ENCODE data around the gene INSL3. TPM values are rescaled to one million over a fixed set of nuclear protein-coding genes. Genes with fewer than 3 reads are reported as not detected.

The INSL3 gene
- total RNA-seq, 1 donor from 2014 or later, result not detected

DNA sequence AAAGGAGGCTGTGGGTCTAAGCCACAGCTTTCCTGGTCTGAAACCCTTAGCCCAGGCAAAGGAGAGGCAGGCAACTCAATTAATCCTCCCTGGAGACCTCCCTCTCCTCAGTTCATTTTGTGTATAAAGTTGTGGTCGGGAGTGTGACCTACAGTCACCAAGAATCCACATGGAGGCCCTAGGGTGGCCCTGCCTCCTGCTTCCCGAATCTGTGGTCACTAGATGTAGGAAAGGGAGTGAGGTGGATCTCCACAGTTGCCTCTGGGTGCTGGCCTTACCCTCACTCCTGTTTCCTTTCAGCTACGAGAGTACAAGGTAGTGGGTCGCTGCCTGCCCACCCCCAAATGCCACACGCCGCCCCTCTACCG is 39.7 kb upstream of the INSL3 start:
- H3K36me3 ChIP-seq, result peaks cover 46% of the 10 kb centered on the region
- peaks cover 36% of the 10 kb centered on the region for H3K4me1 ChIP-seq
- no peaks in the 10 kb centered on the region for H3K9me3 ChIP-seq (replicated peaks)
- no peak for DNase-seq
- H3K4me3 ChIP-seq, result peak overlapping the region; percentile 88
- H3K27me3 ChIP-seq (ENCODE audit: low read depth), result no peaks in the 10 kb centered on the region
- intact Hi-C loops (cut with micrococcal nuclease), result no loop called here
- TF ChIP-seq, protein P1, sequence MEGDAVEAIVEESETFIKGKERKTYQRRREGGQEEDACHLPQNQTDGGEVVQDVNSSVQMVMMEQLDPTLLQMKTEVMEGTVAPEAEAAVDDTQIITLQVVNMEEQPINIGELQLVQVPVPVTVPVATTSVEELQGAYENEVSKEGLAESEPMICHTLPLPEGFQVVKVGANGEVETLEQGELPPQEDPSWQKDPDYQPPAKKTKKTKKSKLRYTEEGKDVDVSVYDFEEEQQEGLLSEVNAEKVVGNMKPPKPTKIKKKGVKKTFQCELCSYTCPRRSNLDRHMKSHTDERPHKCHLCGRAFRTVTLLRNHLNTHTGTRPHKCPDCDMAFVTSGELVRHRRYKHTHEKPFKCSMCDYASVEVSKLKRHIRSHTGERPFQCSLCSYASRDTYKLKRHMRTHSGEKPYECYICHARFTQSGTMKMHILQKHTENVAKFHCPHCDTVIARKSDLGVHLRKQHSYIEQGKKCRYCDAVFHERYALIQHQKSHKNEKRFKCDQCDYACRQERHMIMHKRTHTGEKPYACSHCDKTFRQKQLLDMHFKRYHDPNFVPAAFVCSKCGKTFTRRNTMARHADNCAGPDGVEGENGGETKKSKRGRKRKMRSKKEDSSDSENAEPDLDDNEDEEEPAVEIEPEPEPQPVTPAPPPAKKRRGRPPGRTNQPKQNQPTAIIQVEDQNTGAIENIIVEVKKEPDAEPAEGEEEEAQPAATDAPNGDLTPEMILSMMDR (IDR thresholded peaks at IDR 0.05; ENCODE audit: borderline replicate concordance), result no peak
- H3K27ac ChIP-seq (replicated peaks), result peak overlapping the region; percentile 89

DNA sequence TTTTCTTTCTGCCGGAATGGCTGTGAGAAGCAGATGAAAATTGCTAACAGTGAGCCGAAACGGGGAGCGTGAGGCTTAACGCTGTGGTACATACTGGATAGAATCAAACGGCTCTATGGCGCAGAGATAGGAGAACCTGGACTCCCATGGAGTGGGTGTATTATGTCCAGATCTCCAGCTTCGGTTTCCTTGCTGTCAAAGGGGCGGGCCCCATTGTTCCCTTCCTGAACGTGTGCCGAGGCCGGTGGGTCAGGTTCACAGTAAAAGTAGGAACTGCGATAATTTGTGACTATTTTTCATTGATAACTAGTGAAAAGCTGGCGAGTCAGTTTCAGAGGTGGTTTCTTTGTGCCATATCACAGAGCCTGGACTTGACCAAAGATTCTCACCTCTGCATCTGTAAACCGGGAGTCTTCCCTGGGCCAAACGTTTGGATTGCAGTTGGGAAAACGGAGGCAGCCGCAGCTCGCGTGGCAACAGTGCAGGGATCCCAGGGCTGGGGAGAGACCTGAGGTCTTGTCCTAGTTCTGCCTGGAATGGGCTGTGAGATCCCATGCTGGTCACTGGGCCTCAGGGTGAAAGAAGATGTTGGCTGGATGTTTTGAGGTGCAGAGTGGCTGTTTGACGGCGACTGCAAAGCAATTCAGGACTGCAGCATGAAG is 39.1 kb upstream of the INSL3 start:
- Histone ChIP-seq H3K27me3 (ENCODE audit: low read depth) (no peaks in the 10 kb centered on the region), H3K27ac (replicated peaks) (peak overlapping the region; percentile 89), H3K4me3 (peak overlapping the region; percentile 88), H3K4me1 (peaks cover 36% of the 10 kb centered on the region), H3K9me3 (replicated peaks) (no peaks in the 10 kb centered on the region), H3K36me3 (peaks cover 42% of the 10 kb centered on the region)
- no peak for DNase-seq
- TF ChIP-seq, protein P1 (IDR thresholded peaks at IDR 0.05; ENCODE audit: borderline replicate concordance), result no peak
- intact Hi-C loops (cut with micrococcal nuclease), result no loop called here

DNA sequence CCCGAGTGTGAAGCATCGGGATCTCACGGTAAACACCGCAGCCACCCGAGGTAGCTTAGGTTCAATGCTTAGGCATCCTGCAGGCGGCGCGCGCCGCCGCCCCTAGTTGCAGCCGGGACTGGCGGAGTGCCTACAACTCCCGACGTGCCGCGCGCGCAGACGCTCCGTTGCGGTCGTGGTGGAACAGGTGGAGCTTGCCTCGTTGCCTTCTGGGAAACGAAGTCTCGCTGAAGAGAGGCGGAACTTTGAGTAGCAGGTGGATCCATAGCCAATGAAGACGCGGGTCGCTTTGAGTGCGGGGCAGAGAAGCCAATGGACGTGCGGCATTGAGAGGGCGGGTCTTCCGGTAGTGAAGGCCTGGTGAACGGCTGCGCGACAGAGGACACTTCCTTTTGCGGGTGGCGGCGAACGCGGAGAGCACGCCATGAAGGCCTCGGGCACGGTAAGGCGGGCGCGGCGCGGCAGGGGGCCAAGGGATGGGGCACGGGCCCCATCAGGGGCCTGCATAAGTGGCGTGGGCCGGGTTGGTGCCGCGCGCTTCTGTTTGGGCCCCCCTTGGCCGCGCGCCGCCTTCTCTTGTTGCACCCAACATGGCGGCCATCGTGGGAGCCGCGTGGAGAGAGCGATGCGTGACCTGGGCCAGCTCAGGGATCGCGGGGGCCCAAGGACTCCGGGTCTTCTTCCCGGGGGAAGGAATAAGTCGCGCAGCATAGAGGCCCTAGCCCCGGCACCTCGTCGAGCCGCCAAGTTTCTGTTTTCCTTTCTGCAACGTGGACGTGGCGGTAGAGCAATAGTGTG is 38.4 kb upstream of the INSL3 start, which contains the start of gene RPL18A:
Gene RPL18A (plus strand): TSS at position 378 of the 798 bp plus-strand sequence. CDS start 47 bp downstream, at position 425.
- peak; percentile 98 for DNase-seq
- Histone ChIP-seq H3K4me1 (peaks cover 36% of the 10 kb centered on the region), H3K4me3 (peak within 1 kb of the TSS; percentile 88), H3K36me3 (peaks cover 35% of the 10 kb centered on the region), H3K9me3 (replicated peaks) (no peaks in the 10 kb centered on the region), H3K27ac (replicated peaks) (peak within 1 kb of the TSS; percentile 89), H3K27me3 (ENCODE audit: low read depth) (peaks cover 3% of the 10 kb centered on the region)
- TF ChIP-seq, protein P1 (IDR thresholded peaks at IDR 0.05; ENCODE audit: borderline replicate concordance), result peak; percentile 80
- intact Hi-C loops (cut with micrococcal nuclease), result no loop called here

DNA sequence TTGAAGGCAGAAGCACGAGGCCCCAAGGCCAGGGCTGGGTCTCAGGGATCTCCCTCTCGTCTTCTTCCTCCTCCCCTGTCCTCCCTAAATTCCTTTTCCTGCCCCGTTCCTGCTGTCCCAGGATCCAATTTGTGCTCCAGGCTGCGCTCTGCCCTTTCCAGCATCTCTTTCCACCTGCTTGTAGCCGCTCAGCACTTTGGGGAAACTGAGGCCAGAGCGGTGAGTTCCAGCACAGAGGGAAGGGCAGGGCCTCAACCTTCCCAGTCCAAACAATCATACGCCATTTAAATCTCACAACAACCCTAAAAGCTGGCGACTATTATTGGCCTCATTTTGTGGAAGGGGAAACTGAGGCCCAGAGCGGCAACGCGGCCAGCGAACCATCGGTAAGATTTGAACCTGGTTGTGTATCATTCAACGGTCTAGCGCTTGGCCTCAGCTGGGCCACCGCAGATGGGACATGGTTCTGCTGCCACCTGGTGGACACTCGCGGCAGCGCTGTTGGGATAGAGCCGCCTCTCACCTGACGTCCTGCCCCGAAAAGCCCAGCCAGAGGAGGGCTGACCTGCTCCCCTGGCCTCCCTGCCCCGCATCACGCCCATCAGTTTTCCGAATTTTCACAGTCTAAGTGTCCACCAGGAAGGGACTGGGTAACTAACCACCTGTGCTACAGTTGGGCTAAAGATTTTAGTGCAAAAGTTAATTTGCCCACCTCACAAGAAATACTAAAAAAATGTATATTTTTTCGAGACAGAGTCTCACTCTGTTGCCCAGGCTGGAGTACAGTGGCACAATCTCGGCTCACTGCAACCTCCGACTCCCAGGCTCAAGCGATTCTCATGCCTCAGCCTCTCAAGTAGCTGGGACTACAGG is 34.2 kb upstream of the INSL3 start:
- Histone ChIP-seq H3K27me3 (ENCODE audit: low read depth) (peaks cover 8% of the 10 kb centered on the region), H3K9me3 (replicated peaks) (no peaks in the 10 kb centered on the region), H3K4me3 (no peak overlapping the region), H3K27ac (replicated peaks) (no peak overlapping the region), H3K4me1 (peaks cover 8% of the 10 kb centered on the region), H3K36me3 (no peaks in the 10 kb centered on the region)
- TF ChIP-seq, protein P1 (IDR thresholded peaks at IDR 0.05; ENCODE audit: borderline replicate concordance), result peak; percentile 99
- intact Hi-C loops (cut with micrococcal nuclease), result no loop called here
- DNase-seq, result peak; percentile 85

DNA sequence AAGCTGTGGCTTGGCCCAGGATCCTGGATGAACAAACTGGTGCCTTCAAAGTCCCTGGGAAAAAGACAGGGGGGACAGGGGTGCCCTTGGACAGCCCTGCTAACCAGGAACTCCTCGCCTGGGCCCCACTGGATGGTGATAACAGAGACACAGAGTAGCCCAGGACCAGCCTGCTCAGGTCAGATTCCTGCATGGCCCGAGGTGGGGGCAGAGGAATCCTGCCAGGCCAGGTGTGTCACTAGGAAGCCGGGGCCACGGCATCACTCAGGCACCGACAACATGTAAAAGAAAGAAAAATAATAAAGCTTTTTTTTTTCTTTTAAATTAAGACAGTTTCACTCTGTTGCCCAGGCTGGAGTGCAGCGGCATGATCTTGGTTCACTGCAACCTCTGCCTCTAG is 32.7 kb upstream of the INSL3 start:
- no peaks in the 10 kb centered on the region for H3K36me3 ChIP-seq
- H3K4me3 ChIP-seq, result no peak overlapping the region
- no peak for DNase-seq
- no peak overlapping the region for H3K27ac ChIP-seq (replicated peaks)
- intact Hi-C loops (cut with micrococcal nuclease), result no loop called here
- H3K27me3 ChIP-seq (ENCODE audit: low read depth), result peaks cover 18% of the 10 kb centered on the region
- TF ChIP-seq, protein P1 (IDR thresholded peaks at IDR 0.05; ENCODE audit: borderline replicate concordance), result no peak
- H3K9me3 ChIP-seq (replicated peaks), result no peaks in the 10 kb centered on the region
- H3K4me1 ChIP-seq, result no peaks in the 10 kb centered on the region
